HG02973 (cell line): ENCODE results near the gene NOL6.
"Not testable (repeated sequence)": the region's sequence is repeated elsewhere in the genome, so short reads cannot be mapped to it uniquely, and the experiment has no call there.

Experiments used
- ATAC-seq: cut with Tn5 transposase; IDR thresholded peaks from one replicate; pipeline ENCODE4 v1.9.1; 2021; ENCODE audit warnings: moderate library complexity; ENCODE audit not compliant: unreplicated experiment

The NOL6 gene

GRCh38 chr9:33472171-33472880 is 1.4 kb downstream of the NOL6 start:
- ATAC-seq, result no peak

GRCh38 chr9:33471361-33471760 is 2.4 kb downstream of the NOL6 start:
- ATAC-seq, result no peak

DNA sequence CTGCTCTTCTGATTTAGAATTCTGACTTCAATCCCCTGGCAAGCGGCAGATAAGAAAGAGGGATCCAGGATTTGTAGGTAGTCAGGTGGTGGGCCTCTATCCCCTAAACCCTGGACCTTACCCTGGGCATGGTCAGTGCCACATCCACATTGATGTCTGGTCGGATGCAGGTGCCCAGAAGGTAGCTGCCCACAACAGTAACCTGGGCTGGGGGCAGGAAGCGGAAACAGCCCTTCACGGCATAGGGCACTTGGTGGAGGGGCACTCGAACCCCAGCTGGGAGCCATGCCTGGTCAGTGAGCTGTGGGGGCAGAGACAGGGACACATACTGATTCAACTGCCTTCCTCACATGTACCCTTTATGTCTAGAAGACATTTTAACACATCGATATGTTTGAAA is 3.8 kb downstream of the NOL6 start:
- no peak for ATAC-seq

GRCh38 chr9:33468797-33469621 is 4.7 kb downstream of the NOL6 start:
- no peak for ATAC-seq

GRCh38 chr9:33468215-33468730 is 5.5 kb downstream of the NOL6 start:
- ATAC-seq, result no peak

DNA sequence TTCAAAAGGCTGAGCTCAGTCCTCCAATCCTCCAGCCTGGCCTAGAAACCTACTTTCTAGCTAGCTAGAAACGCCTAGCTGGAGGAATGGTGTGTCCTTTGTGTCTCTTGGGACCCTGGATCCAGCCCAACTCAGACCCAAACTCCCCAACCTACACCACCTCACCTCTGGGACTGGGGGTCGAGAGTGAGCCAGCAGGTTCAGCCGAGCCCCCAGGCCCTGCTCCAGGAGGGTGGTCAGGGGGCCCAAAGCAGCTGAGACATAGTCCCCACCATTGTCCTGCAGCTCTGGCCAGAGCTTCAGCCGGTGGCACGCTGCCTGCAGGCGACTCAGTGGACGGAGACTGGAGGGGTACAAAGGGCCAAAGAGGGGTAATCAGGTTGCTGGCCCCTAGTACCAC is 6.2 kb downstream of the NOL6 start:
- ATAC-seq, result no peak

GRCh38 chr9:33466565-33467495 is 6.9 kb downstream of the NOL6 start:
- ATAC-seq, result no peak

GRCh38 chr9:33465596-33466564 is 7.8 kb downstream of the NOL6 start:
- ATAC-seq, result no peak

GRCh38 chr9:33465096-33465495 is 8.6 kb downstream of the NOL6 start:
- no peak for ATAC-seq

DNA sequence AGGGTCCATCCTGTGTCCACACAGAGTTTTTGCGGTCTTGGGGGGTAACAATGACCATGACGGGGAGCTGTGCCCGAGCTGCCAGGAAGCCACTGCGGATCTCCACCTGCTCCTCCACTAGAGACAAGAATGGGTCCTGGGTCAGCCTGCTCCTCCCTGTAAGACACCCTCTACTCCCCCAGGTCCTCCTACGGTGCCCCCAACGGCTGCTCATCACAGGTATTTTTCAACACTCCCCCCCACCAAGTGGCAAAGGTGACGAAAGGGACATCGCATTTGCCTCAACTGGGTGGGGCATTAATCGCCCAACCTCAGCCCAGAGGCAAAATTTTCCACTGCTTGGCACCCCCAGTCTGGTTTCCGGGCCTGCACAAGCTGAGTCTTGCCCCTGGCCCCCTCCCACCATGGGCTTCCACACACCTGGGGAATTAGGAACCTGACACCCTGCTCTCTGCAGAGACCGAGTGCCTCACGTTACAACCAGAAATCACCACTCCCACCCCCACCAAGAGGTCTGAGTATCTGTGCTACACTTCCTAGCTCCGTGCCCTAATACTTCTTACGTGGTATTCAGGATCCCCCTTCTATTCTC is 9.6 kb downstream of the NOL6 start:
- ATAC-seq, result no peak

- no peak for ATAC-seq
Observed at GRCh38 chr9:33463151-33463550, 10.6 kb downstream of the NOL6 start.

DNA sequence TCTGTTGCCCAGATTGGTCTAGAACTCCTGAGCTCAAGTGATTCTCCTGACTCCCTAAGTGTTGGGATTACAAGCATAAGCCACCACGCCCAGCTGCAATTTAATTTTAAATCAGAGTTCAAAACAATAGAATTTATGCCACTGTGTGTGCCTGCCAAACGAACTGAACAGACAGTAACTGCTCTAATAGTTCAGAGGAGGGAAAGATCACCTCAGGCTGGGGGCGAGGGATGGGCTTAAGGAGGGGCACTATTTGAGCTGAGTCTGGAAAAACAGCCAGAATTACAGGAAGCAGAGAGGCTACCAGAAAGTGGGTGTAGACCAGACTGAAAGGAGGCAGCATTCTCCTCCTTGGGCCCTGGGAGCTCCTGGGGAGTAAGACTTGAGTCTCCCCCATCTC is 12.2 kb downstream of the NOL6 start:
- no peak for ATAC-seq

DNA sequence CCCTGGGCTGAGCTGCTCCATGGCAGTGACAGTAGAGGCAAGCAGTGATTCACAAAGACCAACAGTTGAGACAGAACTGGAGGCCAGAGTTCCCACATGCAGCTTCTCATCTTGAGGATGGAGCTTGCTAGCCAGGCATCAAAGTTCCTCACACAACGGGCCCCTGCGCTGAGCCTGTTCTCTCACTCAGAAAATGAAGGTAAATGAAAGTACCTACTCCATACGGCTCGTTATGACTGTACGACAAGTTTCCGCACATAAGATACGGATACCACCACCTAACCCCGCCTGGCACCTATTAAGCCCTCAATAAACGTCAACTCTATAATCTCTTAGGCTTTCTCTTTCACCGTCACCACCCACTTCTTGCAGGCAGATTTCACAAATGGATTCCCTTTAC is 12.9 kb downstream of the NOL6 start:
- ATAC-seq, result no peak

GRCh38 chr9:33459115-33459514 is 14.6 kb downstream of the NOL6 start:
- no peak for ATAC-seq

- ATAC-seq, result no peak
Observed at GRCh38 chr9:33458444-33458843, 15.3 kb downstream of the NOL6 start.

- no peak for ATAC-seq
Observed at GRCh38 chr9:33455945-33456344, 17.8 kb downstream of the NOL6 start.

DNA sequence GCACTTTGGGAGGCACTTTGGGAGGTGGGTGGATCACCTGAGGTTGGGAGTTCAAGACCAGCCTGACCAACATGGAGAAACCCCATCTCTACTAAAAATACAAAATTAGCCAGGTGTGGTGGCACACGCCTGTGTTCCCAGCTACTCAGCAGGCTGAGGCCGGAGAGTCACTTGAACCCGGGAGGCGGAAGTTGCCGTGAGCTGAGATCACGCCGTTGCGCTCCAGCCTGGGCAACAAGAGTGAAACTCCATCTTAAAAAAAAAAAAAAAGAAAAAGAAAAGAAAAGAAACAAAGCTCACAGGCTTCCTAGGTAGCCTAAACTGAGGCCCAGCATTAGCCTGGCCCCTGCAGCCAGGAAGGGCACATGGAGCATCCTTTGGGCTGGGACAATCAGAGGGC is 18.3 kb downstream of the NOL6 start:
- ATAC-seq, result not testable (repeated sequence)

DNA sequence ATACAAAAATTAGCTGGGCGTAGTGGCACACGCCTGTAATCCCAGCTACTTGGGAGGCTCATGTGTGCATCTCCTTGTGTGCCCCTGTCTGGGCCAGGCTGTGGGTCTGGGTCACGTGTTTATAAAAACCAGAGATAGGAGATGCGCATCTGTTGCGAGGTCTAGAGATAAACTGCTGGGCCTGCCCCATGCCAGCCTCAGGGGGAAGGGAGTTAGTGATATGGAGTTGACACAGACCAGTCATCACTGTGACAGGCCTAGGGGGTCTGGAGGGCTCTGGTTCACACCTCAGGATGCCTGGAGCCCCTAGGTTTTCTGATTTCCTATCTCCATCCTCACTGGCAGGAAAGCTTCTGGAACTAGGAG is 19.1 kb downstream of the NOL6 start:
- not testable (repeated sequence) for ATAC-seq

GRCh38 chr9:33453999-33454660 is 19.6 kb downstream of the NOL6 start:
- ATAC-seq, result no peak
